ENCODE results near the gene PLD6.

PLD6 gene

GRCh38 chr17:17170346-17170985 is 35.7 kb downstream of the PLD6 start:
- WGBS (ENCODE audit: insufficient coverage), result 93% methylated on average over 8 of the region's 9 CpGs
- H3K4me1 ChIP-seq (ENCODE audit: control extremely low read depth in 1 of 4, control insufficient read depth in 4 of 4, insufficient read depth in 4 of 4, low read length in 3 of 4), result no peaks in the 10 kb centered on the region
- CTCF ChIA-PET, result no interaction called here
- no peak for DNase-seq
- no peaks in the 10 kb centered on the region for H3K9me3 ChIP-seq (ENCODE audit: control extremely low read depth in 1 of 5, control insufficient read depth in 4 of 5, insufficient read depth in 2 of 5, low read depth in 1 of 5, low read length in 4 of 5)
- peaks cover 3 to 92% (median 72%) of the 10 kb centered on the region in 4 experiments for H3K36me3 ChIP-seq (ENCODE audit: control insufficient read depth in 4 of 4, insufficient read depth in 4 of 4, low read length in 3 of 4)
- H3K4me3 ChIP-seq (ENCODE audit: control insufficient read depth in 1 of 7, extremely low read depth in 1 of 7, insufficient read depth in 4 of 7, low read depth in 2 of 7, low read length in 6 of 7), result no peak overlapping the region
- POLR2A ChIA-PET, result interaction anchor here (0.8 kb wide), 1 partner anchor 22 kb away, joined by 3 read pairs; no protein-coding TSS in a partner anchor
- H3K27ac ChIP-seq (ENCODE audit: insufficient read depth in 1 of 2, low read depth in 1 of 2, low read length in 2 of 2, poor library complexity in 1 of 2, severe bottlenecking in 2 of 2), result no peak overlapping the region
- H3K27me3 ChIP-seq (replicated peaks in 2 of 5; ENCODE audit: control insufficient read depth in 4 of 5, insufficient read depth in 5 of 5, low read length in 4 of 5), result no peaks in the 10 kb centered on the region

DNA sequence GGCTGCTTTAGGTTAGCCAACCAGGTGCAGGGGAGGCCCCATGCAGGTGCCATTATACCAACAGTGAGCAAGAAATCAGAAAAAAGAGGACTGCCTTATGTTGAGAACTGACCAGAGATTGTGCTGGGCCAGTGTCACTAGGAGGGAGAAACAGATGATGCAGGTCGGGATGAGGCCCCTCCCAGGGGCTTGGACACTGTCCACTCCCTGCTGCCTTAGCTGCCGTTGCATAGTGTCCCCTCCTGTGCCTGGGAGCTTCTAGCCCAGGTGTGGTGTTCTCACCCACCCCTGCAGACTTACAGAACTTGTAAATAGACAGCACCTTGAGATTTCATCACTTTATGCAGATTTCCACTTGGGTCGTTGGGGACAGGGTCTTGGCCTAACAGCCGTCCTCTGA is 36.7 kb downstream of the PLD6 start:
- Histone ChIP-seq H3K27me3 (replicated peaks in 2 of 5; ENCODE audit: control insufficient read depth in 4 of 5, insufficient read depth in 5 of 5, low read length in 4 of 5) (no peaks in the 10 kb centered on the region), H3K36me3 (ENCODE audit: control insufficient read depth in 4 of 4, insufficient read depth in 4 of 4, low read length in 3 of 4) (peaks cover 3 to 93% (median 73%) of the 10 kb centered on the region in 4 experiments), H3K4me1 (ENCODE audit: control extremely low read depth in 1 of 4, control insufficient read depth in 4 of 4, insufficient read depth in 4 of 4, low read length in 3 of 4) (no peaks in the 10 kb centered on the region), H3K27ac (ENCODE audit: insufficient read depth in 1 of 2, low read depth in 1 of 2, low read length in 2 of 2, poor library complexity in 1 of 2, severe bottlenecking in 2 of 2) (no peak overlapping the region), H3K9me3 (ENCODE audit: control extremely low read depth in 1 of 5, control insufficient read depth in 4 of 5, insufficient read depth in 2 of 5, low read depth in 1 of 5, low read length in 4 of 5) (no peaks in the 10 kb centered on the region), H3K4me3 (ENCODE audit: control insufficient read depth in 1 of 7, extremely low read depth in 1 of 7, insufficient read depth in 4 of 7, low read depth in 2 of 7, low read length in 6 of 7) (no peak overlapping the region)
- DNase-seq, result no peak
- WGBS (ENCODE audit: insufficient coverage), result 90% methylated on average over 3 of the region's 4 CpGs
- CTCF ChIA-PET, result no interaction called here
- POLR2A ChIA-PET, result no interaction called here

DNA sequence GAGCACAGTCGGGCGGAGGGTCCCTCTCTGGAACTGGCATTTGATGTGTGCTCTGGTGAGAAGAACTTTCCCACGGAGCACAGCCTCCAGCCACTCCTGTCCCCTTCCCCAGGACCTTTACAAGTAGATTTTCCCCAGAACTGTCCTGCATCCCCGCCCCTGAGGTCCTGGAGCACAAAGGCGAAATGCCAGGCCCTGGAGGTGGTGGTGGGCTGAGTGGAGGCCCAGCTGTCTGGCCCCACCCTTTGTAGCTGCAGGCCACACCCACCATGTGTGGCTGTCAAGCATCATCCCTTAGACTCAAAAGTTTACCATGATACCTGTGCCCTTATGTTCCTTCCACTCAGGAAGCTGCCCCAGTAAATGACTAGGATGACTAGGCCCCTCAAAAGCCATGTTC is 37.7 kb downstream of the PLD6 start:
- ChIA-PET POLR2A (no interaction called here), CTCF (interaction anchor here (0.8 kb wide), 1 partner anchor 27 kb away, joined by 3 read pairs; no protein-coding TSS in a partner anchor)
- H3K27ac ChIP-seq (ENCODE audit: insufficient read depth in 1 of 2, low read depth in 1 of 2, low read length in 2 of 2, poor library complexity in 1 of 2, severe bottlenecking in 2 of 2), result no peak overlapping the region
- H3K27me3 ChIP-seq (replicated peaks in 2 of 5; ENCODE audit: control insufficient read depth in 4 of 5, insufficient read depth in 5 of 5, low read length in 4 of 5), result no peaks in the 10 kb centered on the region
- no peak overlapping the region for H3K4me3 ChIP-seq (ENCODE audit: control insufficient read depth in 1 of 7, extremely low read depth in 1 of 7, insufficient read depth in 4 of 7, low read depth in 2 of 7, low read length in 6 of 7)
- 100% methylated on average over 3 of the region's 5 CpGs for WGBS (ENCODE audit: insufficient coverage)
- no peaks in the 10 kb centered on the region for H3K9me3 ChIP-seq (ENCODE audit: control extremely low read depth in 1 of 5, control insufficient read depth in 4 of 5, insufficient read depth in 2 of 5, low read depth in 1 of 5, low read length in 4 of 5)
- H3K4me1 ChIP-seq (ENCODE audit: control extremely low read depth in 1 of 4, control insufficient read depth in 4 of 4, insufficient read depth in 4 of 4, low read length in 3 of 4), result no peaks in the 10 kb centered on the region
- peaks cover 3 to 91% (median 69%) of the 10 kb centered on the region in 4 experiments for H3K36me3 ChIP-seq (ENCODE audit: control insufficient read depth in 4 of 4, insufficient read depth in 4 of 4, low read length in 3 of 4)
- no peak for DNase-seq

DNA sequence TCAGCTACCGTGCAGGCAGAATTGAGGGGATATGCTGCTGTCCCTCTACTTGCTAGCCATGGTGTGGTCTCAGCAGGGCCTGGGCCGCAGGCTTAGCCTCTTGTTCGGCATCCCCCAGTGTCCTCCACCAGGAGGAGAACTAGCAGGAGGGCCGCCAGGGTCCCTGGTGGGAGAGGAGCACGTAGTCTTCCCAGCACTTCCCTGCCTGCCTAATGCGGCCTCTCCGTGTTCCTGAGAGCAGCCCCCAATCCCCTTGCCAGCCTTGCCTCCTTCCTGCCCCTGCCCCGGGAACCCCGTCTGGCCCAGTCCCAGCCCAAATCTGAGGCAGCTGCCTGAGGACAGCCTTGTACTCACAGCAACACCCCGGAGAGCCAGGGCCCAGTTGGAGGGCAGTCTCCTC is 38.1 kb downstream of the PLD6 start:
- 97% methylated on average over 10 of the region's 10 CpGs for WGBS (ENCODE audit: insufficient coverage)
- H3K4me3 ChIP-seq (ENCODE audit: control insufficient read depth in 1 of 7, extremely low read depth in 1 of 7, insufficient read depth in 4 of 7, low read depth in 2 of 7, low read length in 6 of 7), result no peak overlapping the region
- H3K27me3 ChIP-seq (replicated peaks in 2 of 5; ENCODE audit: control insufficient read depth in 4 of 5, insufficient read depth in 5 of 5, low read length in 4 of 5), result no peaks in the 10 kb centered on the region
- no peak overlapping the region for H3K27ac ChIP-seq (ENCODE audit: insufficient read depth in 1 of 2, low read depth in 1 of 2, low read length in 2 of 2, poor library complexity in 1 of 2, severe bottlenecking in 2 of 2)
- ChIA-PET CTCF (interaction anchor here (0.8 to 1.8 kb wide), 2 partner anchors 15 to 26 kb away, joined by 3 to 4 read pairs; no protein-coding TSS in a partner anchor), POLR2A (no interaction called here)
- H3K4me1 ChIP-seq (ENCODE audit: control extremely low read depth in 1 of 4, control insufficient read depth in 4 of 4, insufficient read depth in 4 of 4, low read length in 3 of 4), result no peaks in the 10 kb centered on the region
- no peaks in the 10 kb centered on the region for H3K9me3 ChIP-seq (ENCODE audit: control extremely low read depth in 1 of 5, control insufficient read depth in 4 of 5, insufficient read depth in 2 of 5, low read depth in 1 of 5, low read length in 4 of 5)
- H3K36me3 ChIP-seq (ENCODE audit: control insufficient read depth in 4 of 4, insufficient read depth in 4 of 4, low read length in 3 of 4), result peaks cover 3 to 90% (median 67%) of the 10 kb centered on the region in 4 experiments
- DNase-seq, result no peak

GRCh38 chr17:17167356-17167755 is 38.8 kb downstream of the PLD6 start:
- Histone ChIP-seq H3K9me3 (ENCODE audit: control extremely low read depth in 1 of 5, control insufficient read depth in 4 of 5, insufficient read depth in 2 of 5, low read depth in 1 of 5, low read length in 4 of 5) (no peaks in the 10 kb centered on the region), H3K36me3 (ENCODE audit: control insufficient read depth in 4 of 4, insufficient read depth in 4 of 4, low read length in 3 of 4) (peaks cover 3 to 88% (median 68%) of the 10 kb centered on the region in 4 experiments), H3K4me3 (ENCODE audit: control insufficient read depth in 1 of 7, extremely low read depth in 1 of 7, insufficient read depth in 4 of 7, low read depth in 2 of 7, low read length in 6 of 7) (no peak overlapping the region), H3K27me3 (replicated peaks in 2 of 5; ENCODE audit: control insufficient read depth in 4 of 5, insufficient read depth in 5 of 5, low read length in 4 of 5) (no peaks in the 10 kb centered on the region), H3K4me1 (ENCODE audit: control extremely low read depth in 1 of 4, control insufficient read depth in 4 of 4, insufficient read depth in 4 of 4, low read length in 3 of 4) (no peaks in the 10 kb centered on the region), H3K27ac (ENCODE audit: insufficient read depth in 1 of 2, low read depth in 1 of 2, low read length in 2 of 2, poor library complexity in 1 of 2, severe bottlenecking in 2 of 2) (no peak overlapping the region)
- ChIA-PET POLR2A (no interaction called here), CTCF (interaction anchor here (0.8 to 1.8 kb wide), 3 partner anchors 14 to 103 kb away, joined by 3 to 4 read pairs (median 4); no protein-coding TSS in a partner anchor)
- no peak for DNase-seq
- 100% methylated on average over 9 of the region's 10 CpGs for whole genome bisulfite sequencing (ENCODE audit: insufficient coverage)

- Histone ChIP-seq H3K36me3 (ENCODE audit: control insufficient read depth in 4 of 4, insufficient read depth in 4 of 4, low read length in 3 of 4) (peaks cover 5 to 89% (median 69%) of the 10 kb centered on the region in 4 experiments), H3K4me1 (ENCODE audit: control extremely low read depth in 1 of 4, control insufficient read depth in 4 of 4, insufficient read depth in 4 of 4, low read length in 3 of 4) (no peaks in the 10 kb centered on the region), H3K9me3 (ENCODE audit: control extremely low read depth in 1 of 5, control insufficient read depth in 4 of 5, insufficient read depth in 2 of 5, low read depth in 1 of 5, low read length in 4 of 5) (no peaks in the 10 kb centered on the region), H3K27ac (ENCODE audit: insufficient read depth in 1 of 2, low read depth in 1 of 2, low read length in 2 of 2, poor library complexity in 1 of 2, severe bottlenecking in 2 of 2) (no peak overlapping the region), H3K4me3 (ENCODE audit: control insufficient read depth in 1 of 7, extremely low read depth in 1 of 7, insufficient read depth in 4 of 7, low read depth in 2 of 7, low read length in 6 of 7) (no peak overlapping the region), H3K27me3 (replicated peaks in 2 of 5; ENCODE audit: control insufficient read depth in 4 of 5, insufficient read depth in 5 of 5, low read length in 4 of 5) (no peaks in the 10 kb centered on the region)
- CTCF ChIA-PET, result interaction anchor here (1.0 to 1.8 kb wide), 2 partner anchors 14 to 104 kb away, joined by 4 read pairs; no protein-coding TSS in a partner anchor
- POLR2A ChIA-PET, result no interaction called here
- WGBS (ENCODE audit: insufficient coverage), result 98% methylated on average over 8 of the region's 8 CpGs
- DNase-seq, result no peak
Measured at GRCh38 chr17:17166446-17166845, 39.7 kb downstream of the PLD6 start.

DNA sequence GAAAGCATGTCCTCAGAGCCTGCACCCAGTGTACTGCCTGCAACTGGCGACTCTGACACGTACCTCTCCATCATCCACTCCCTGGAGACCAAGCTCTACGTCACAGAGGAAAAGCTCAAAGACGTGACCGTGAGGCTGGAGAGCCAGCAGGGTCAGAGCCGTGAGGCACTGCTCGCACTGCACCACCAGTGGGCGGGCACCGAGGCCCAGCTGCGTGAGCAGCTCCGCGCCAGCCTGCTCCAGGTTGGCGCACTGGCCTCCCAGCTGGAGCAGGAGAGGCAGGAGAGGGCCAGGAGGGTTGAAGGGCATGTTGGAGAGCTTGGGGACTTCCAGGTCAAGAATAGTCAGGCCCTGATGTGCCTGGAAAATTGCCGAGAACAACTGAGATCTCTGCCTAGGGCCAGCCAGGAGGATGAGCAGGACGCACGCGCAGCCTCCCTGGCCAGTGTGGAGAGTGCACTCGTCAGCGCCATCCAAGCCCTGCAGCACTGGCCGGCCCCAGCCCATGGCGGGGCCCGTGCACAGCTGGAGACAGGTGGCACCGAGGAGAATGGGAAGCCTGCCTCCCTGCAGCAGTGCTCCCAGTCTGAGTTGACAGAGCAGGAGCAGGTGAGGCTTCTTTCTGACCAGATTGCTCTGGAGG is 40.3 kb downstream of the PLD6 start:
- H3K36me3 ChIP-seq (ENCODE audit: control insufficient read depth in 4 of 4, insufficient read depth in 4 of 4, low read length in 3 of 4), result peaks cover 5 to 89% (median 70%) of the 10 kb centered on the region in 4 experiments
- DNase-seq, result no peak
- WGBS (ENCODE audit: insufficient coverage), result 98% methylated on average over 19 of the region's 23 CpGs
- H3K4me3 ChIP-seq (ENCODE audit: control insufficient read depth in 1 of 7, extremely low read depth in 1 of 7, insufficient read depth in 4 of 7, low read depth in 2 of 7, low read length in 6 of 7), result no peak overlapping the region
- no peak overlapping the region for H3K27ac ChIP-seq (ENCODE audit: insufficient read depth in 1 of 2, low read depth in 1 of 2, low read length in 2 of 2, poor library complexity in 1 of 2, severe bottlenecking in 2 of 2)
- ChIA-PET CTCF (no interaction called here), POLR2A (no interaction called here)
- no peaks in the 10 kb centered on the region for H3K27me3 ChIP-seq (replicated peaks in 2 of 5; ENCODE audit: control insufficient read depth in 4 of 5, insufficient read depth in 5 of 5, low read length in 4 of 5)
- H3K4me1 ChIP-seq (ENCODE audit: control extremely low read depth in 1 of 4, control insufficient read depth in 4 of 4, insufficient read depth in 4 of 4, low read length in 3 of 4), result no peaks in the 10 kb centered on the region
- no peaks in the 10 kb centered on the region for H3K9me3 ChIP-seq (ENCODE audit: control extremely low read depth in 1 of 5, control insufficient read depth in 4 of 5, insufficient read depth in 2 of 5, low read depth in 1 of 5, low read length in 4 of 5)

Measured in common myeloid progenitor, CD34-positive (primary cell).